ENCODE data around the gene ATG12.
"Not testable (repeated sequence)": the region's sequence is repeated elsewhere in the genome, so short reads cannot be mapped to it uniquely, and the experiment has no call there.

Gene ATG12

DNA sequence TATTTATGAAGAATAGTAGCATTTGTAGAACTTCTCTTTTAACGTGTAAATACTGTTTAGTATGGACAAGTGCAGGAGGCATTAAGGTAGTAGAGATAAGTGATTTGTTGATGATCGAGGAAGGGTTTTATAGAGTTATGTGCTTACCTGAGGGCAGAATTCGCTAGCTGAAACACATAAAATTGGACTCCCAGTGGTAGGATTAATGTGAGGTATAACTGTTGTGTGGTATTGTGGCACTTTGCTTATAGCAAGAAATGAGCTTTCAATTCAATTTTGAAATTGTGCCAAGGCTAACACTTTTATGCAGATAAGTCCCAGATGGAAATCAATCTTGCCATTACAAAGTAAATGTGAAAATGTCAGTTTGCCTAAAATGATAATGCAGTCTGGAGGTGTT, 1.6 kb upstream of the ATG12 start:
- no peak for DNase-seq (ENCODE audit: low read depth)

- no peak for DNase-seq (ENCODE audit: low read depth)
Observed at GRCh38 chr5:115842089-115842935, 947 bp upstream of the ATG12 start.

GRCh38 chr5:115840873-115841272, 492 bp downstream of the ATG12 start:
- DNase-seq (ENCODE audit: low read depth): no peak

DNA sequence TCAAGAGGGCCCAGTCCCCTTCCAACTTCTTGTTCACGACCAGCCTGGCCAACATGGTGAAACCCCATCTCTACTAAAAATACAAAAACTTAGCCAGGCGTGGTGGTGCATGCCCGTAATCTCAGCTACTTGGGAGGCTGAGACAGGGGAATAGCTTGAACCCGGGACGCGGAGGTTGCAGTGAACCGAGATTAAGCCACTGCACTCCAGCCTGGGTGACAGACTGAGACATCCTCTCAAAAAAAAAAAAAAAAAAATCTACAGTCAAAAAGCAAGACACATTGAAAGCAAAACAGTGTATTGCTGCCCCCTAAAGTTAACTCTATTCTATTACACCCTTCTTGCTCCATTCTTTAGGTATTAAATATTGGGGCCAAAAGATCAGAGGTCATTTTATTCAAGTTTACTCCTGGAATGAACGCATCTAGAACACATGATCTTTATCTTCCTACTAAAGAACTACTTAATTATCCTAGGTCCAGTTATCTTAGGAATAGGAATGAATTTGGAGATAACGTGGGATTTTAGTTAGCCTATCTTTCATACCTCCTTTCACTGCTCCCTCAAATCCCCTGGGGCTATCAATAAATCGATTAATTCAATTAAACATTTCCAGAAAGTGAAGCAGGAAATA, 2.4 kb downstream of the ATG12 start:
- DNase-seq (ENCODE audit: low read depth): no peak

GRCh38 chr5:115835481-115835880, 5.9 kb downstream of the ATG12 start:
- no peak for DNase-seq (ENCODE audit: low read depth)

GRCh38 chr5:115831163-115831768, 10.1 kb downstream of the ATG12 start:
- DNase-seq (ENCODE audit: low read depth): no peak

DNA sequence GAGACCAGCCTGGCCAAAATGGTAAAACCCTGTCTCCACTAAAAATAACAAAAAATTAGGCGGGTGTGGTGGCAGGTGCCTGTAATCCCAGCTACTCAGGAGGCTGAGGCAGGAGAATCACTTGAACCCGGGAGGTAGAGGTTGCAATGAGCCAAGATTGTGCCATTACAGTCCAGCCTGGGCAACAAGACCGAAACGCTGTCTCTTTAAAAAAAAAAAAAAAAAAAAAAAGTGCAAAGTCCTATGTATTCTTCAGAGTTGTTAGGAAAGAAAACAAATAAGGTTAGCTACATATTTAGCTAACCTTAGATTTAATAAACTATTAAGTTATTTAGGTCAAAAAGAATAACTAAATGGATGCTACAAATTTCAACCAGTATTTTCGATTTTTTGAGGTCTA, 11.5 kb downstream of the ATG12 start:
- no peak for DNase-seq (ENCODE audit: low read depth)

DNA sequence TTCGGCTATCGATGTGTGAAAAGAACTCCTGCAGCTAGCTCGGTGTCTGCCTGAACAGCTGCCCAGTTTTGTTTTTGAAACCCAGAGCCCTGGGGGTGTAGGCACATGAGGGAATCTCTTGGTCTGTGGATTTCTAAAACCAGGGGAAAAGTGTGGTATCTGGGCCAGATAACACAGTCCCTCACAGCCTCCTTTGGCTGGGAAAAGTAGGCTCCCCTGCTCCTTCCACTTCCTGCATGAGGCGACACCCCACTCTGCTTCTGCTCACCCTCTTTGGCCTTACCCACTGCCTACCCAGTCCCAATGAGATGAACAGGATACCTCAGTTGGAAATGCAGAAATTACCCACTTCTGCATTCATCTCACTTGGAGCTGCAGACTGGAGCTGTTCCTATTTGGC, 15.4 kb downstream of the ATG12 start:
- DNase-seq (ENCODE audit: low read depth): no peak

GRCh38 chr5:115824983-115825382, 16.4 kb downstream of the ATG12 start:
- DNase-seq (ENCODE audit: low read depth): not testable (repeated sequence)

DNA sequence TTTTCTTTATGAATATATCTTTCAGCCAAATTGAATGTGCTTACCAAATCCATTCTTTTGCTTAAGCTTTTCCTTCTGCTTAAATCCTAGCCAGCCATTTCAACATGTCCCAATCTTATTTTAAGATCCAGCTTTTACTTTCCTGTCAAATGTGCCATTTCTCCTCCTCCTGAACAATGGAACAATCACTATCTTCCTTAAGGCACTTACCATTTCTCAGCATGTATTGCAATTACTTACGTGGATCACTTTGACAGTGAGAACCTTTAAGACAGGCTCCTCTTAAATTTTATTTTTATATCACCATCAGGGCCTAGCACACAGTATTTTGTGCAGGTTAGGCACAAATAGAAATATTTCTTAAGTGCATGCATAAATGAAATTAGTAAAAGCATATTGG, 20.5 kb downstream of the ATG12 start:
- DNase-seq (ENCODE audit: low read depth): no peak

DNA sequence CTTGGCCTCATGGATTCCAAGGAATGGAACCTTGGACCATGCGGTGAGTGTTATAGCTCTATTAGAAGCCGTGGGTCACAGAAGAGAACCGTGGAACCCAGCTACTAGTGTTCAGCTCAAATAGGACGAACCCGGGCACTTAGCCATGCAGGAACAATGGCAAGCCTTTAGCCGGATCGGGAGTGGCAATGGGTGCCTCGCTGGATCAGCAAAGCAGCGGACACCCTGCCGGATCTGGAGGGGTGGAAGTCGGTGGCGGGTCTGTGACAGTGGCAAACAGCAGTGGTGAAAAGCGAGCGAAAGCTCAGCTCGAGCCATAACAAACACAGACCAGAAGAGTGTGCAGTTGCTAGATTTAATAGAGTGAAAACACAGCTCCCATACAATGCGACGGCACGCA, 22.5 kb downstream of the ATG12 start:
- no peak for DNase-seq (ENCODE audit: low read depth)

GRCh38 chr5:115817386-115817785, 24.0 kb downstream of the ATG12 start:
- DNase-seq (ENCODE audit: low read depth): no peak

DNA sequence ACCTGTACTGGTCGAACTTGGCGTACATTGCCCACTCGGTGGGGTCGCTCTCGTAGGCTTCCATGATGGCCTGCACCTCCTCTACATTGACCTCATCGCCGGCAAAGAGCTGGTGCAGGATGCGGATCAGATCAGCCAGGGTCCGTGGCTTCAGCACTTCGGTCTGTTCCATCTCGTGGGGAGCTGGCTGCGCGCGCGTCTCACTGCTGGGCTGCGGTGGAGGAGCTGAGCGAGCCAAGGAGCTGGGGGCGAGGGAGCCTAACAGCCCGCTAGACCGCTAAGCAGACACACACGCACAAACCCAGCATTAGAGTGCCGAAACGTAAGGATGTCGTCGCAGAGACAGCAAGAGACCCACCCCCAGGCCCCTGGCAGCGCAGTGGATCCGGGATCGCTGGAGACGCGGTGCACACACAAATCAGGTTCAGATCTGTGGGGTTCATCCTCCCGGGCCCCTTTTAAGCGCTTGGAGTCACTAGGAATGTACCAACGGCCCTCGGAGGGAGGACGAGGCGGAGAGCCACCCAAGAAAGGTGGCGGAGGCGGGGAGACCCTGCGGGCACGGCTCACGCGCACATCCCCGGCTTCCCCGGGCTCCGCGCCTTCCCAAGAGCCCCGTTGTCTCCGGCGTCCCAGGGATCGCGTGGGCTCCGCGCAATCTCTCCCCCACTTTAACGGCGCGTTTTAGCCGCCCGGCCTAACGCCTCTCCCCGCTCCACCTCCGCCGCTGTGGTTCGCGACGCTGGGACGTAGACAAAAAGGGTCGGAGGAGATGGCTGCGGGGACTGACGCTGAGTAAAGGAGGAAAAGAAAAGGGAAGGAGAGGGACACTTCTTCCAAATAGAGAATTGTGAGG, 24.9 kb downstream of the ATG12 start, which contains the start of gene CDO1:
Gene CDO1, minus strand, starts transcription at position 434 of the 856 bp plus-strand sequence. Its CDS starts 262 bp downstream, at position 172.
- DNase-seq (ENCODE audit: low read depth): no peak

DNA sequence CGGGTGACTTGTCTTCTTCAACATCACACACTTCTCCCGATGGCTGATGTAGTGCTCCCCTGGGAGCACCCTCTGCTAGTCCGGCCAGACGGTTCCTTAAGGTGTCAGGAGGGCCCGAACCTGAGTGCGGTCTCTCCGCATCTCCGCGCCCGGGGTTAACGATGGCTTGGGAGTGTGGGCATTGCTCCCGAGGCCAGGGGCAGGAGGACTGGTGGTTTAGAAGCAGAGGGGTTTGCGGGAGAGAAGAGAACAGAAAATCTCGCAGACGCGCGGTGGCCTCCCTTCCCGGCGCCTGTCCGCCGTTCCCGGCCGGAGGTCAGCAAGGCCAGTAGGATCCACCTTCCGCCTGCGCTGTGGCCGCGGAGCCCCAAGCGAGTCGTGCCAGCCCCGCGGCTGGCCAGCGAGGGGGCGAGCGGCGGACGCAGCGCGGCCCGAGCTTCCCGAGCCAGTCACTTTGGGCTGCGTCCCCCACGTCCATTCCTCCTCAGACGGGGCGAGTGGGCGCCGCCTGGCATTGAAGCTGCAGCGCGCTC, 25.6 kb downstream of the ATG12 start:
- DNase-seq (ENCODE audit: low read depth): no peak

DNA sequence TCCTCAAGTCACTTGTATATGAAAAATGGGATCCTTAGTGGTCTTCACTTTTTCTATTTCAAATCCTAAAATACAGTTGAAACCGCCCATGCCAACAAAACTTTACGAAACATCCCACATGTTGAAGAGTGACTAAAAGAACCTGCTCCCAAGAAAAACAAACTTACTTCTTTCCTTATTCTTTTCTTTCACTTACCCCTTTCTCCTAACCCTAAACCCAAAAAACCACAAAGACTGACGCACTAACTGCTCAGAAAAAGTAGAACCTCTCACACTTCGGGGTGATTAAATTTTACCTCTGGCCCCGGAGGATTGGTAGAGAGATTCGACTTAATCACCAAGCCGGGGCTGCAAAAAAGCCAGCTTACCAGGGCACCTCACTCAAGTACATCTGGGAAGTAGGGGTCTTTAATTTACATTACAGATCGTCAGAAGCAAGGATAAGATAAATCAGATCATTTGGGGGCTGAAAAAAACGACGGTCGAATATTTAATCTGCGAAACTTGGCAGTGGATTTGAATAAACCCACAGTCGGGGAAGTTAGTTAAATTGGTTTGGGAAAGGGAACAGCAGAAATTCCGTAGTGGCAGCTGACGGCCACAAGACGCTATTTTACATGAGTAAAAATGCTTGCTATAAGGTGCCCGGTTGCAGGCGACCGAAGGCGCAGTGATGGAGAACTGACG, 26.2 kb downstream of the ATG12 start:
- DNase-seq (ENCODE audit: low read depth): no peak

GRCh38 chr5:115813719-115814118, 27.6 kb downstream of the ATG12 start:
- no peak for DNase-seq (ENCODE audit: low read depth)

GRCh38 chr5:115812372-115812771, 29.0 kb downstream of the ATG12 start:
- DNase-seq (ENCODE audit: low read depth): no peak

- no peak for DNase-seq (ENCODE audit: low read depth)
Observed at GRCh38 chr5:115811406-115811805, 30.0 kb downstream of the ATG12 start.

DNA sequence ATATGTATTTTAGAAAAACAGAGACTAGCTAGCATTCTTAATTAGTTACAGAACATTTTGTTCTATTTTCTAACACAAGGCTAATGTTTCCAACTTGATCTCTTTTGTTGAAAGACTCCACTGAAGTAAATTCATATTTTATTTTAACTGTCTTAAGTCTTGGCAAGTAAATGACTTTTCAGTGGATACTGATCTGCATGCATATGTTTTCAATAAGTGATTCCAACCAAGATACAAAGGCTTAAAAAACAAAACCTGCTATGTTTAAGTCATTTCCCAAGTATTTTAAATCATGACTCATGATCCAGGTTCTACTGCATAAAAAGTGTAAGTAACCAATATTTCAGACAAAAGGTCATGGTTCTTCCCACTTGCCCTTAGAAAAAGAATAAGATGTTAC, 30.6 kb downstream of the ATG12 start:
- DNase-seq (ENCODE audit: low read depth): no peak

- no peak for DNase-seq (ENCODE audit: low read depth)
Observed at GRCh38 chr5:115809946-115810345, 31.4 kb downstream of the ATG12 start.

DNA sequence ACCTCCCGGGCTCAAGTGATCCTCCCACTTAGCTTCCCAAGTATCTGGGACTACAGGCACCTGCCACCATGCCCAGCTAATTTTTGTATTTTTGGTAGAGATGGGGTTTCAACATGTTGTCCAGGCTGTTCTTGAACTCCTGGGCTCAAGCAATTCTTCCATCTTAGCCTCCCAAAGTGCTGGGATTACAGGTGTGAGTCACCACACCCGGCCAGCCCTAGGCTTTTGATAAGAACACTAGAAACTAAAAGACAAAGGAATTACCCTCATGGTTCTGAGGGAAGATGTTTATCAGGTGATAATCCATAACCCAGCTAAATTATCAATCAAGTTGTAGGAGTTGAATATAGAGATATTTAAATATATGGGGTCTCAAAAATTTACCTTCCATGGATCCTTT, 33.3 kb downstream of the ATG12 start:
- not testable (repeated sequence) for DNase-seq (ENCODE audit: low read depth)

Data from stimulated activated CD8-positive, alpha-beta memory T cell treated with anti-CD3 and anti-CD28 coated beads, Interleukin-7, amount 100 ng/mL, for 24 hours (primary cell).